CD4-positive, alpha-beta T cell treated with Interleukin-4 for 1 hour (primary cell): Measurements from ENCODE around the gene SHCBP1L.

Source experiments
- DNase-seq, 2 donors: peaks; one replicate each; pipeline ENCODE4 v3.0.0-alpha.2; 2020 to 2022

Gene SHCBP1L

DNA sequence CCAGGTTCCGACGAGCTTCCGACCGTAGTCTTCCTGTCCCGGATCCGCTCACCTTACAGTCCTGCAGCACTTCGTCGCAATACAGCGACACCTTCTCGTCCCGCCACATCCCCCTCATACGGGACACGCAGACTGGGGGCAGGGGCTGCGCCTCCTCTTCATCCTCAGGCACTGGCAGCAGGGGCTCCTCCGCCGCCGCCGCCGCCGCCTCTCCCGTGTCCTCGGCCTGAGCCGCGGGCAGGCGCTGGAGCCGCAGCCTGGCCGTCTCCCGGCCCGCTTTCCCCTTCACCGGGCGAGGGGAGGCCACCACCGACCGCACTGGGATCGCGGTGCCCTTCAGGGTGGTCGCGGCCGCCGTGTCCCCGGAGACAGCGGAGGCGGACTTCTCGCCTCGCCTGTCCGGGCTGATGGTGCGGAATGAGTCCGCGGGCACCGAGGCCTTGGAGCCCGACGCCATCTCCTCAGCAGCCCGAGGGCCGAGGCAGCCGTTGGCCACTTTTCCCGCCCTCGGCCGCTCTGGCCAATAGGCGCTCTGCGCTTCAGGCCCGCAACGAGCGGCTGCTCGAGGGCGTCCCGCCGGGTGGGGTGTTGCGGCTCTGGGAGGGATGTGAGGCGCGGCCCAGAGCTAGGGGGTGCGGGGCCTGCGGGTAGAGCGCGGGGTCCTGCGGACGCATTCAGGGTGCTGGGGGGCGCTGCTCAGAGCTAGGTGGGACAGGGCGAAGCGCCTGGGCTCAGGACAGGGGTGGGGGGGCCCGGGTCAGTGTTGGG, at the start of gene SHCBP1L:
SHCBP1L (minus strand) TSS at position 490 of the 768 bp plus-strand sequence; CDS start at position 457, 33 bp downstream.
- DNase-seq = no peak

DNA sequence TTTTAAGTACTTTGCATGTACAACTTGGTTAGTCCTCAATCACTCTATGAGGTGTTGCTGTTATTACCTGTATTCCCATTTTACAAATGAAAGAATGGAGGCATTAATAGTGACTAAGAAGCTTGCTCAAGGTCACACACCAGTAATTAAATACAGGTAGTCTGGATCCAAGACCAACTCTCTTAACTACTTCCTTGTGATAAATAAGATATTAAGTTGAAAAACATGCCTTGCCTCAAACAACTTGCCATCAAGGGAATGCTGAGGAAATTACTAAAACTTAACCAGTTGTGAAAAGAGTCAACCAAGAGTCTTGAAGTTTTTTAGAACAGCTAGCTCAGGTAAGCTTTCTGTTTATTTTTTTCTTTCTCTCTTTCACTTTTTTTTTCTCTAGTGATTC, 49.3 kb upstream of the SHCBP1L start:
- no peak for DNase-seq

DNA sequence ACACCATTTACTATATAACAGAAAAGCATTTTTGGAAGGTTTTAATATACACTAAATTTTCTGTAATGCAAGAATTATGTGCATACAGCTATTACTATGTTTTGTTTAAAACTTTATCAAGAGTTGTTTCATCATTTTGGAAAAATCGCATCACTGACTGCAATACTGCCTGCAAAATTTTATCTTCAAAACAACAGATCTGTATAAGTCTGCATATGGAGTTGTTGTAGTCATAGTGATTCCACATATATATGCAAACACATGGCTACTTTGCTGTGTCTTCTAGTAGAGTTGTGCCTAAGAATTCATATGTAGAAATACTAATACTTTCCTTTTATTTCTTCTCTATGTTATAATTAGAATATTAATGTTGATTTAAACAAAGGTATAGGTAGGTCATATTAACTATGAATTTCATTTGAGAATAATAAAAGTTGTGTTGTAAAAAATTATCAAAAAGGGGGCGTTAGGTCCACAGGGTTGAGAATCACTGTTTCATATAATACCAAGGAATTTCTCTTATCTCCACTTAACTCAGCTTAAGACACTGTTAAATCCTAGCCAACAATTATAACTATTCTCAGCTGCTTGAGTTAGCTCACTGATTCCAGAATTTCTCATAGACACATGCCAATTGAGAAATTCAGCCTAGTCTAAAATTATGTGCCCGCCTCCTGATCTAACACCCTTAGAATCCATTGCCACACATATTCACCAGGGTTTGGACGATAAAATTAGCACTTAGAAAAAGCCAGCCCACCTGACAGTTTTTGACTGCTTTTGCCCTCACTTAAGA, 47.4 kb upstream of the SHCBP1L start:
- no peak for DNase-seq

DNA sequence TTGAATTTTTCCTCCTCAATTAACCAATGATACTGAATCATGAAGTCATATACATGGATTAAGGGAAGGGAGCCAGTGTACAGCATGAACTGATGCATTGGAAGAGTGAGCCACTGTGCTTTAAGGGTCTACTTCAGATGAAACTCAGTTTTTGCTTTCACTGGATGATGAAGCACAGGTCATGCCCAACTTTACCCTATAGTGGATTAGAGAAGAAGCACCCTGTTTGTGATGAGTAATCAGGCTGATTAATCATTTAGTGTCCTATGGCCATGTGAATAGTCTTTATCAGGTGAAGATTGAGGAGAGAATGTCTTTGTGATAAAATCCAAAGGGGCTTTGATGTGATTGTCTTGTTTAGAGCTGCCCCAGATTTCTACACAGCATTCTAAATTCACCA, 45.5 kb upstream of the SHCBP1L start:
- no peak for DNase-seq

DNA sequence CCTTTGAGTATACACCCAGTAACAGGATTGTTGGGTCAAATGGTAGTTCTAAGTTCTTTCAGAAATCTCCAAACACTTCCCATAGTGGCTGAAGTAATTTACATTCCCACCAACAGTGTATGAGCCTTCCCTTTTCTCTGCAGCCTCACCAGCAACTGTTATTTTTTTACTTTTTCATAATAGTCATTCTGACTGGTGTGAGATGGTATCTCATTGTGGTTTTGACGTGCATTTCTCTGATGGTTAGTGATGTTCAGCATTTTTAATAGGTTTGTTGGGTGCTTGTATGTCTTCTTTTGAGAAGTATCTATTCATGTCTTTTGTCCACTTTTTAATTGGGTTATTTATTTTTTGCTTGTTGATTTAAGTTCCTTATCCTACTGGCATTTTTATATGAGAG, 43.9 kb upstream of the SHCBP1L start:
- no peak for DNase-seq

DNA sequence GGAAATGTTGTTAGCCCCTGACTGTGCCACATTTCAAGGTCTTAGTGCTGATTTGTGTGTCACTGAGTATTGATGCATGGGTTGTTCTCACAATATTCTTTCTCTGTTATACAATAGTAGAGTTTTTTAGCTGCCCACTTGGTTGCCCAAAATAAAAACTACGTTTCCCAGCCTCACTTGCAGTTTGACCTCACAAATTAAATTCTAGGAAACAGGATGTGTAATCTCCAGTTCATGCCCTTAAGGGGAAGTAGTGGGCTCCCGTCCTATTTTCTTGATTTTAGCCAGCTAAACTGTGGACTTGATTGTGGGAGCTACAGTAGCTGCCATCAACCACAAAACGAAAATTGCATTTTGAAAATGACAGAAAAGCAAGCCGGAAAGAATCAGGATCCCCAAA, 42.9 kb upstream of the SHCBP1L start:
- DNase-seq = no peak

DNA sequence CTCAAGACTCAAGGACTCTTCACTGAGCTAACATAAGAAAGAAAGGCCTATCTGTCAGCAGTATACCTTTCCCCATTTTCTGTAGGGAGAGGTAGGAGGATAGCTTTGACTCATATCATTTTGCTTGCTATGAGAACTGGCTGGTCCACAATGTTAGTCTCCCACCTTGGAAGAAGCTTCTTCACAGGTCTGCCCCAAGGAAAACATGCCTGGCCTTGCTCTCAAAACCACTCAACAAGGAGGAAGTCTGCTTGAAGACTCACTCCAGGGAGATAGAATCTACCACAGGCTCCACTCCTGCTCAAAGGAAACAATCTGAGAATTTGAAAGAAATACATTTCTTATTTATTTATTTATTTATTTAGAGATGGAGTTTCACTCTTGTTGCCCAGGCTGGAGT, 40.8 kb upstream of the SHCBP1L start:
- DNase-seq = no peak

DNA sequence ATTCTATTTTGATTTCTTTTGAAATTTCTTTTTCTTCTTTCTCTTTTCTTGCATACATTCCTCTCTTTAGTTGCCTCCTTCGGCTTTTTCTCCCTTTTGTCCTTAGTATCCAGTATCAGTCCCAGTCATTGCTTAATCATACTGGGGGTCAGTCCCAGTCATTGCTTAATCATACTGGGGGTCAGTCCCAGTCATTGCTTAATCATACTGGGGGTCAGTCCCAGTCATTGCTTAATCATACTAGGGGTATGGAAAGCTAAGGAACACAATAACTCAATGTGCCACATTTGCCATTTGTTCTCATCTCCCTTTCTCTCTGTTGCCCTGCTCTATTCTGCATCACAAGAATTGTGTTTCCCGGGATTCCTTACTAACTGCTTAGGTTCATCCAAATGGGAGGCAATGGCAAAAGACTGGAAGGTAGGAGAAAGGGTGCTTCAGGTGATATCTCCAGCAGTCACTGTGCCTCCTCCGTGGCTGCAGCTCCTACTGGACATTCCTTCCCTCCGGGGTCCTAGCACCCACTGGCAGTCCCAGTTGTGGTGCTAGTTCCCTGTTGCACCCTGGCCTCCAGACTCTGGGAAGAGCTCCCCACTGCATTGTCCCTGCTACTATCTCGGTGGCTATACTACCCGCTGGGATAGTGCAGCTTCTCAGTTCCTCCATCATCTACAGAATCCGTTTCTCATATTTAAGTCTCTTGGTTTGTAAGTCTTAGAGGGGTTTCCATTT, 37.6 kb upstream of the SHCBP1L start:
- DNase-seq = no peak

DNA sequence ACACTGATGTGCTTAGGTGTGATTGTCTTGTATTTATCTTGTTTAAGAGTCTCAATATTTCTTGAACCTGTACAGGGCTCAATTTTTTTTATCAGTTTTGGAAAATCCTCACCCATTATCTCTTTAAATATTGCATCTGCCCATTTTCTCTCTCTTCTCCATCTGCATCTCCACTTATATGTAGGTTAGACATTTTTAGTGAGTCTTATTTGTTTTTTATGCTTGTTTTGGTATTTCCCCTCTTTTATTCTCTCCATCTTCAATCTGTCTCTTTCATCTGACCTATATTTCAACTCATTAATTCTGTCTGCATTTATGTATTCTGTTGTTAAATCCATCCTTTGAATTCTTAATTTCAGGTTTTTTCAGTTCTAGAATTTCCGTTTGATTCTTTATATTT, 32.9 kb upstream of the SHCBP1L start:
- DNase-seq = no peak

DNA sequence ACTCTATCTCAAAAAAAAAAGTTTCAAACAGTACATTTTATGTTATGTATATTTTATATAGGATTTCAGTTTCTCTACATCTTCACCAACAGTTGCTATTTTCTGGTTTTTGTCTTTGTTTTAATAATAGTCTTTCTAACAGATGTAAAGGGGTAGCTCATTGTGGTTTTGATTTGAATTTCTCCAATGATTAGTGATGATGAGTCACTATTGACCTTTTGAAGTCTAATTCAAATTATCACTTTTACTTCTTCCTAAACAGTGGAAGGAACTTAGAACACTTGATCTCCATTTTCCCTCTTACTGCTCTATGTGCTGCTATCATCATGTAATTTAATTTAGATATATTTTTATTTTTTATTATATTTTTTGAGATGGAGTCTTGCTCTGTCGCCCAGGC, 31.7 kb upstream of the SHCBP1L start:
- no peak for DNase-seq

DNA sequence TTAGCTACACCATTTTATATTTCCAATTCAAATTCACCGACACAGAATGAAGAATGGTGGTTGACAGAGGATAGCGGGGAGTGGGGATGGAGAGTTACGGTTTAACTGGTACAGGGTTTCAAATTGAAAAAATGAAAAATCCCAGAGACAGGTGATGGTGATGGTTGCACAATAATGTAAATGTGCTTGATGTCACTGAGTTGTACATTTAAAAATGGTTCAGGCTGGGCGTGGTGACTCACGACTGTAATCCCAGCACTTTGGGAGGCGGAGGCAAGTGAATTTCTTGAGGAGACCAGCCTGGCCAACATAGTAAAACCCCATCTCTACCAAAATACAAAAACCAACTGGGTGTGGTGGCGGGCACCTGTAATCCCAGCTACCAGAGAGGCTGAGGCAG, 31.2 kb upstream of the SHCBP1L start:
- DNase-seq = no peak

DNA sequence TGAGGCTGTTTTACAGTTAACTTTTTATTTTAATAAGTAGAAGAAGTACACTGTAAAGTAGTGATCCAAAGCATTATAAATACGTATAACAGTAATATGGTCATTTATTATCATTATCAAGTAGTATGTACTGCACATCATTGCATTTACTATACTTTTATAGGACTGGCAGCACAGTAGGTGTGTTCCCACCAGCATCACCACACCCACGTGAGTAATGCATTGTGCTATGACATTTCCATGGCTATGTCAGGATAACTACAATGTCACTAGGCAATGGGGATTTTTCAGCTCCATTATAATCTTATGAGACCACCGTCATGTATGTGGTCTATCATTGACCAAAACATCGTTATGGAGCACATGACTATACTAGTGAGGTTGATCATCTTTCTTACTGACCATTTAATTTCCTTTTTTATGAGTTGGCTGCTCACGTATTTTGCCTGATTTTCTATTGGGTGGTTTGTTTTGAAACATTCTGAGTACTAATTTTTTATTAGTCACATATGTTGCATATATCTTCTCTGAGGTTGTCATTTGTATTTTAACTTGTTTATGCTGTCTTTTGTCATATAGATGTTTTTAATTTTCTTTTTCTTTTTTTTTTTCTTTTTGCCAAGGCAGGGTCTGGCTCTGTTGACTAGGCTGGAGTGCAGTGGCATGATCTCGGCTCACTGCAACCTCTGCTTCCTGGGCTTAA, 25.3 kb upstream of the SHCBP1L start:
- no peak for DNase-seq

DNA sequence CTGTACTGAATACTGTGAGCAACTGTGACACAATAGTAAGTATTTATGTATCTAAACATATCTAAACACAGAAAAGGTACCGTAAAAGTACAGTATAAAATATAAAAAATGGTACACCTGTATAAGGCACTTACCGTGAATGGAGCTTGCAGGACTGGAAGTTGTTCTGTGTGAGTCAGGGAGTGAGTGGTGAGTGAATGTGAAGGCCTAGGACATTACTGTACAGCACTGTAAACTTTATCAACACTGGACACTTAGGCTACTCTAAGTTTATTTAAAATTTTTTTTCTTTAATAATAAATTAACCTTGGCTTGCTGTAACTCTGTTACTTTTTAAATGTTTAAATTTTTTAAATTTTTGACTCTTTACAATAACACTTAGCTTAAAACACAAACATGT, 24.5 kb upstream of the SHCBP1L start:
- no peak for DNase-seq

DNA sequence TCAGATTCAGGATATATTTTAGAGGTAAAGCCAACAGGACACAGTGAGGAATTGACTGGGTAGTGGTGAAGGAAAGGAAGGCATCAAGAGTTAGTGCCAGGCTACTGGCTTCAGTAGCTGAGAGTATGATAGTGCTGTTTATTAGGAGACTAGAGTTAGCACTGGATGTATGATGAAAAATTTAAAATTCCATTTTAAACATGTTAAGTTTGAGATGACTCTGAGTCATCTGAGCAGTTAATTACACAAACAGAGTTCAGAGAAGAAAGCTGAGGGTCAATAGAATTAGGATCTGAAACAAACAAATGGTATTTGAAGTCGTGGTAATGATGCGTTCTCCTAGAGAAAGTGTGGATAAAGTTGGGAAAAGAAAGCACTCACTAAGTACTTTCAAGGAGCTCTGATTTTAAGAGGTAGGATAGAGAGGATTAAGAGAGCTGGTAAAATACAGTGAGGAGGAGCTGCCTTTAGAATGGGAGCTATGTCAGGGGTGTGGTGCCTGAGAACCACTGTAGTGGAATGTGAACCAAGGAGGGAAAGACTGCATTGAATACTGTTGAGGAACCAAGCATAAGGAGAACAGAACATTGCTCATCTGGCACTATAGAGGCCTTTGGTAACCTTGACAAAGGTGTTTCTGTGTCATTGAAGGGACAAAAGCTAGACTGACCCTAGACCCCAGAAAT, 21.7 kb upstream of the SHCBP1L start:
- no peak for DNase-seq

DNA sequence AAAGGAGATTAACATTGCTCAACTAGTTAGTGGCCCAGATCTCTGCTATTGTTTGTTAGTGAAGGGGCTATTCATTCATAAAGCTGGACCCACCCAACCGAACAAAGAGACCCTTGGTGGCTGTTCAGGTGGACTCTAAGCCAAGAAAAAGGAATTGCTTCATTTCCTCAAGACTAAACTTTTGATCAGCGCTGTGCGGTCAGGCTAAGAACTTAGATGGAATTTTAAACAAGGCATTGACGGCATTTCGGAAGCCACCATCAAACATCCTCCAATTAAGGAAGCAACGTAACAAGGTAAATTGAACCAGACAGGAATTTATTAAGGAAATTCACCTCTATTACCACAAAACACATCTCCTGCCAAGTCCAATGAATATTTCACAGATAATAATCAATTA, 19.9 kb upstream of the SHCBP1L start:
- no peak for DNase-seq

DNA sequence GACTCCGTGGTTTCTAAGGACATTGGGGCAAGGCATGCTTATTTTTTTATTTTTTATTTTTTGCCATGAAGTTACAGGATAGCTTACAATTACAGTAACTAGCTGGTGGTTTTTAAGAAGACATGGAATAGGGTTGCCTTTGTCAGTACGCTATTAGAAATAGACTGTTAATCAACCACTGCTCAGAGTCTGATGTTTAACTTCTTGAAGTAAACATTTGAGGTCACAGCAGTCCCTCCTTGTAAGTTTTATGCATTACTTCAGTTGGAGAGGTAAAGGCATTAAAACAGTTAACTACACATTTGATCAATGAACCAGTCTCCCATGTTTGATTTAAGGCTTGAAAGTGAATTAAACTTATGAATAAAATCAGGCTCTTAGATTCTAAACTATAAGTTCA, 19.3 kb upstream of the SHCBP1L start:
- no peak for DNase-seq

DNA sequence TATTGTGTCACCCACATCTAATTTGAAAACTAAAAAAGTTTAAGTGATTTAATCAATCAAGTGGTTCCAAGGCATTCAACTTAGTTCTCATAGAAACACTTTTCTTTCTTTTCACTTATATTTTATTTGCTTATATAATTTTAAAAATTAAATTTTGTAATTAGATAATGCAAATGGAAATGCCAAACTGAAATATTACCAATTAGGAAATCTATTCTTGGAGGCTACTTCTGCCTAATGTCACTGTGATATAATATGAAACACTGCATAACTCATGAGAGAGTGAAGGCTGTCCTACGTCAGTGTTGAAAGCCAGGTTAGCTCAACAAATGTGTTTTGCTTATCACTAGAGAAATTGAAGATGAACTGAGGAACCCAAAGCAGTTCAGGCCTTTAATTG, 18.3 kb upstream of the SHCBP1L start:
- no peak for DNase-seq

DNA sequence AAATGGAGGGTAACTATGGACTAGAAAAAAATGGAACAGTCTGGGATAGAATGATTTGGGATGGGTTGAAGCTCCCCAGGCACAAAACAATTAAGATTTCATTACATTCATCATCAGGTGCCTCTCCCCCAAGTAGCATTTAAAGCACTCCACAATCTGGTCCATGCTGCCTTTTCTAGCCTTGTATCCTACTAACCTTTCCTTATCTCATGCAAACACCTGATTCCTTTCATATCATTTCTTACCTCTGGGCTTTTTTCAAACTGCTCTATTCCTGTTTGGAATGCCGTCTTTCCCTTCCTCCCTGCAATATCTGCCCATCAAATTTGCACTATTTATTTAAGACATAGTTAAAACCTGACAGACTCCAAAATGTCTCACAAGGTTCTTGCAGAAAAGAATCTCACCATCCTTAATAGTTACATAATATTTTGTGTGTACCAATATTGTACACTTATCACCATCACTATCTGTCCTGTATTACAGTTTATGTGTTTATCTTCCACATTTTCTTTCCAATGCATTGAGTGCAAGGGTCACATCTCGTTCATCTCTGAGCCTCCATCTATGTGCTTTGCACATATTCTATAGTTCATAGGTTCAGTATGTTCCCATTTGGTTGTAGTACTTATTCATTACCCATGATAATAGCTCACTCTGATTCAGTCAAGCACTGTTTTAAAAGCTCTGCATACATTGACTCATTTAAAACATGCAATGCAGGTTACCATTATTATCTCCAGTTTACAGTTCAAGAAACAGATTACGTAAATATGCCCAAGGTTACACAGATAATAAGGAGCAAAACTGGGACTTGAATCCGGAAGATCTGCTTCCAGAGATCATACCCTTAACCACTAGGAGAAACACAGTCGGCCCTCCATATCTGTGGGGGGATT, 16.1 kb upstream of the SHCBP1L start:
- no peak for DNase-seq

DNA sequence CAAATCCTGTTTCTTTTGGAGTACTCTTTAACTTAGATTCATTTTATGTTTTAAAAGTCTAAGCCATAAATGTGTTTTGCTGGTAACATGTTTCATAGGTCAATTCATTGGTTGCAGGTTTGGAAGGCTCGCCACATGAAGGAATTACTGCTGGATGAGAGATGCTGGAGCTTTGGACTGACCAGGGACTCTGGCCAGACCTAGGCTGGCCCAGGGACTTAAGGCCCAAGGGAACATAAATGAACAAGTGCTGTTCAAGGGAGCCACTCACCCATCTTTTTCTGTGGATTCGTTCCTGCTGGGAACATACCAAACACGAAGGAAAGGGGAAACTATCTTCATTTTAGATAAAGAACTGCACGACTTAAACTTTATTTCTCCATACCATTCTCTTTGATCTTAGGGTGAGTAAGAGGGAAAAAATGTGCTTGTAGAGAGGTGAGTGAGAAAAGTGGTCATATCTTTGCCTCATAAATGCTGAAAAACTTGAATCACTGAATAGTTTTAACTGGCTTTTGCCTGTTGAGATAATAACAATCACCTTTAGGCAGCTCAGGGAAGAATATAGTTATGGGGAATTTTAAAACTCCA, 15.3 kb upstream of the SHCBP1L start:
- no peak for DNase-seq

DNA sequence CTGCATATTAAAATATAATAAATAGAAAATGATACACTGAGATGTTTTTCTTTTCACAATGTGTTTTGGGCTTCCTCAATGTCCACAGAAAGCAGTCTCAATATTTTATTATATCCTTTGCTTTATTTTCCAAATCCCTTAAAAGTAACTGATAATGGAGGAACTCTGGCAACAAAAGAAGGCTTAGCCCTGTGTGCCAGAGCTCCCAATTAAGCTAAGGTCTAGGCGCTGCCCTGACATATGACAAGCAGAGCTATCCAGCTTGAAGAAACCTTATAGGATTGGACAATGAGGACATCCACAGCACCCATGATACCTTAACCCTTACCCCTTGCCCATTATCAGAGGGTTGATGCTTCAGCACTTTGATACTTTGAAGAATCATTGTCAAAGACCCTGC, 12.9 kb upstream of the SHCBP1L start:
- DNase-seq = no peak

DNA sequence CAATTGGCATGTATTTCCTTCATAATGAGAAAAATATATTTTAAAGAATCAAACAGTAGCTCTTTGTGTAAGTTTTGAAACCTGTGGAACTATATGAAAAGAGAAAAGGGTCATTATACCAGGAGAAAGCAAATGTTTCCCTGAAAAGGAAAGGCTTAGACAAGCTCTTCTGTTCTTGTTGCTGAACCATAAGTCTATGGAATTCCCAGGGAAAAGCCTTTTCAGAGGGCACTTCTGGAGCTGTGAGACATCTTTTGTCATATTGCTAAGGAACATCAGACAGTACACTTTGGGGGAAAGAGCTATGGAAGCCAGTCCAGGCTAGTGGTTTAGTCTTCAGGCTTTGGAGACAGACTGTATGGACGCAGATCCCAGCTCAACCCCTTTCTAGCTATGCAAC, 12.1 kb upstream of the SHCBP1L start:
- no peak for DNase-seq
